Parathyroid adenoma (tissue), 2 donors: ENCODE results near the gene TERT.

Experiments used
- H2AFZ ChIP-seq: fragments of 300-600 bp; sonication (generic); one replicate; pipeline ENCODE4 v1.7.0; 2017; ENCODE audit warnings: antibody characterized with exemption, mild to moderate bottlenecking
- H3K27ac ChIP-seq: fragments of 300-600 bp; sonication (generic); one replicate; pipeline ENCODE4 v1.7.0; 2017
- H3K27me3 ChIP-seq: fragments of 300-600 bp; sonication (generic); one replicate; pipeline ENCODE4 v1.7.0; 2017; ENCODE audit warnings: low read length; ENCODE audit not compliant: control insufficient read depth, insufficient read depth
- H3K36me3 ChIP-seq: fragments of 300-600 bp; sonication (generic); one replicate; pipeline ENCODE4 v1.7.0; 2017; ENCODE audit warnings: low read length; ENCODE audit not compliant: control insufficient read depth, insufficient read depth
- H3K4me1 ChIP-seq: fragments of 300-600 bp; sonication (generic); one replicate; pipeline ENCODE4 v1.7.0; 2017; ENCODE audit warnings: control low read depth
- H3K4me2 ChIP-seq: fragments of 300-600 bp; sonication (generic); one replicate; pipeline ENCODE4 v1.7.0; 2017; ENCODE audit warnings: low read length
- H3K4me3 ChIP-seq: fragments of 300-600 bp; sonication (generic); one replicate; pipeline ENCODE4 v1.7.0; 2017; ENCODE audit warnings: low read depth, low read length
- H3K79me2 ChIP-seq: fragments of 300-600 bp; sonication (generic); one replicate; pipeline ENCODE4 v1.7.0; 2017; ENCODE audit warnings: control low read depth
- H3K9ac ChIP-seq: fragments of 300-600 bp; sonication (generic); one replicate; pipeline ENCODE4 v1.7.0; 2017; ENCODE audit warnings: mild to moderate bottlenecking
- H3K9me3 ChIP-seq: fragments of 300-600 bp; sonication (generic); one replicate; pipeline ENCODE4 v1.7.0; 2017; ENCODE audit warnings: low read length; ENCODE audit not compliant: control insufficient read depth
- TF ChIP-seq, protein P1 (sequence below): fragments of 300-600 bp; sonication (generic); IDR thresholded peaks from one replicate; pipeline ENCODE4 v1.7.0; 2017; ENCODE audit warnings: antibody characterized with exemption, mild to moderate bottlenecking
- donor health status: primary hyperparathyroidism.

TERT gene

GRCh38 chr5:1217596-1218206 is 77.2 kb downstream of the TERT start:
- Histone ChIP-seq H2AFZ (no peak overlapping the region), H3K27ac (no peak overlapping the region), H3K4me3 (no peak overlapping the region), H3K79me2 (no peaks in the 10 kb centered on the region), H3K9ac (no peak overlapping the region), H3K4me1 (no peaks in the 10 kb centered on the region), H3K4me2 (no peak overlapping the region), H3K9me3 (no peaks in the 10 kb centered on the region), H3K27me3 (no peaks in the 10 kb centered on the region), H3K36me3 (no peaks in the 10 kb centered on the region)
- TF ChIP-seq, protein P1, sequence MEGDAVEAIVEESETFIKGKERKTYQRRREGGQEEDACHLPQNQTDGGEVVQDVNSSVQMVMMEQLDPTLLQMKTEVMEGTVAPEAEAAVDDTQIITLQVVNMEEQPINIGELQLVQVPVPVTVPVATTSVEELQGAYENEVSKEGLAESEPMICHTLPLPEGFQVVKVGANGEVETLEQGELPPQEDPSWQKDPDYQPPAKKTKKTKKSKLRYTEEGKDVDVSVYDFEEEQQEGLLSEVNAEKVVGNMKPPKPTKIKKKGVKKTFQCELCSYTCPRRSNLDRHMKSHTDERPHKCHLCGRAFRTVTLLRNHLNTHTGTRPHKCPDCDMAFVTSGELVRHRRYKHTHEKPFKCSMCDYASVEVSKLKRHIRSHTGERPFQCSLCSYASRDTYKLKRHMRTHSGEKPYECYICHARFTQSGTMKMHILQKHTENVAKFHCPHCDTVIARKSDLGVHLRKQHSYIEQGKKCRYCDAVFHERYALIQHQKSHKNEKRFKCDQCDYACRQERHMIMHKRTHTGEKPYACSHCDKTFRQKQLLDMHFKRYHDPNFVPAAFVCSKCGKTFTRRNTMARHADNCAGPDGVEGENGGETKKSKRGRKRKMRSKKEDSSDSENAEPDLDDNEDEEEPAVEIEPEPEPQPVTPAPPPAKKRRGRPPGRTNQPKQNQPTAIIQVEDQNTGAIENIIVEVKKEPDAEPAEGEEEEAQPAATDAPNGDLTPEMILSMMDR = no peak

GRCh38 chr5:1216918-1217295 is 78.0 kb downstream of the TERT start:
- Histone ChIP-seq H3K4me1 (no peaks in the 10 kb centered on the region), H3K9ac (no peak overlapping the region), H2AFZ (no peak overlapping the region), H3K4me3 (no peak overlapping the region), H3K27me3 (no peaks in the 10 kb centered on the region), H3K79me2 (no peaks in the 10 kb centered on the region), H3K9me3 (no peaks in the 10 kb centered on the region), H3K27ac (no peak overlapping the region), H3K36me3 (no peaks in the 10 kb centered on the region), H3K4me2 (no peak overlapping the region)
- TF ChIP-seq, protein P1 = no peak

GRCh38 chr5:1216211-1216917 is 78.5 kb downstream of the TERT start:
- no peak overlapping the region for H3K4me3 ChIP-seq
- no peaks in the 10 kb centered on the region for H3K36me3 ChIP-seq
- no peaks in the 10 kb centered on the region for H3K9me3 ChIP-seq
- H3K79me2 ChIP-seq = no peaks in the 10 kb centered on the region
- TF ChIP-seq, protein P1 = no peak
- no peaks in the 10 kb centered on the region for H3K4me1 ChIP-seq
- no peak overlapping the region for H3K4me2 ChIP-seq
- H3K9ac ChIP-seq = no peak overlapping the region
- H3K27ac ChIP-seq = no peak overlapping the region
- no peak overlapping the region for H2AFZ ChIP-seq
- no peaks in the 10 kb centered on the region for H3K27me3 ChIP-seq

GRCh38 chr5:1215320-1216096 is 79.4 kb downstream of the TERT start:
- Histone ChIP-seq H3K4me3 (no peak overlapping the region), H3K4me1 (no peaks in the 10 kb centered on the region), H3K79me2 (no peaks in the 10 kb centered on the region), H3K27me3 (no peaks in the 10 kb centered on the region), H3K4me2 (no peak overlapping the region), H3K36me3 (no peaks in the 10 kb centered on the region), H3K27ac (no peak overlapping the region), H3K9ac (no peak overlapping the region), H2AFZ (no peak overlapping the region), H3K9me3 (no peaks in the 10 kb centered on the region)
- TF ChIP-seq, protein P1 = no peak
